C4-2B (cell line): Measurements from ENCODE around the gene HCCS.

Experiments used
- H3K27ac ChIP-seq: fragments of 450-650 bp; 2 replicates; pipeline ENCODE4 v1.5.1; 2017
- ZFX ChIP-seq: fragments of 450-650 bp; IDR thresholded peaks from 2 replicates; pipeline ENCODE4 v1.6.1; 2017
- TF ChIP-seq, protein P1 (sequence below): fragments of 450-650 bp; conservative IDR thresholded peaks from 2 replicates; pipeline ENCODE4 v1.5.1; 2017; ENCODE audit warnings: mild to moderate bottlenecking

Gene HCCS

DNA sequence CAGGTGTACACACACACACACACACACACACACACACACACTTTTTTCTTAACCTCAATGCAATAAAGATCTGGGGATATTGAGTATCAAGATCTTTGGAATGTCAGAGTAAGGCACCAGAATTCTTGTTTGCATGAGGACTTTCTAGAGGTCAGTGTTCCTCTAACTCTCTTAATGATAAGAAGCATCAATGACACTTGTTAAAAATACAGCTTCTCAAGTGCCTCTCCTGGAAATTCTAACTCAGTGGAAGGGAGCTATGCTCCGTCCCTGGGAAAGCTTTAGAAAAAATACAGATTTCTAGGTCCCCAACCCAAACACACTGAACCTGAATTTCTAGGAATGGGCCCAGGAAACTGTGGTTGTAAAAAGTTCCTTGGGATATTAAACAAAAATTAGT, 25.8 kb upstream of the HCCS start:
- no peak overlapping the region for H3K27ac ChIP-seq
- TF ChIP-seq ZFX, result no peak
- TF ChIP-seq, protein P1, sequence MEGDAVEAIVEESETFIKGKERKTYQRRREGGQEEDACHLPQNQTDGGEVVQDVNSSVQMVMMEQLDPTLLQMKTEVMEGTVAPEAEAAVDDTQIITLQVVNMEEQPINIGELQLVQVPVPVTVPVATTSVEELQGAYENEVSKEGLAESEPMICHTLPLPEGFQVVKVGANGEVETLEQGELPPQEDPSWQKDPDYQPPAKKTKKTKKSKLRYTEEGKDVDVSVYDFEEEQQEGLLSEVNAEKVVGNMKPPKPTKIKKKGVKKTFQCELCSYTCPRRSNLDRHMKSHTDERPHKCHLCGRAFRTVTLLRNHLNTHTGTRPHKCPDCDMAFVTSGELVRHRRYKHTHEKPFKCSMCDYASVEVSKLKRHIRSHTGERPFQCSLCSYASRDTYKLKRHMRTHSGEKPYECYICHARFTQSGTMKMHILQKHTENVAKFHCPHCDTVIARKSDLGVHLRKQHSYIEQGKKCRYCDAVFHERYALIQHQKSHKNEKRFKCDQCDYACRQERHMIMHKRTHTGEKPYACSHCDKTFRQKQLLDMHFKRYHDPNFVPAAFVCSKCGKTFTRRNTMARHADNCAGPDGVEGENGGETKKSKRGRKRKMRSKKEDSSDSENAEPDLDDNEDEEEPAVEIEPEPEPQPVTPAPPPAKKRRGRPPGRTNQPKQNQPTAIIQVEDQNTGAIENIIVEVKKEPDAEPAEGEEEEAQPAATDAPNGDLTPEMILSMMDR, result no peak

DNA sequence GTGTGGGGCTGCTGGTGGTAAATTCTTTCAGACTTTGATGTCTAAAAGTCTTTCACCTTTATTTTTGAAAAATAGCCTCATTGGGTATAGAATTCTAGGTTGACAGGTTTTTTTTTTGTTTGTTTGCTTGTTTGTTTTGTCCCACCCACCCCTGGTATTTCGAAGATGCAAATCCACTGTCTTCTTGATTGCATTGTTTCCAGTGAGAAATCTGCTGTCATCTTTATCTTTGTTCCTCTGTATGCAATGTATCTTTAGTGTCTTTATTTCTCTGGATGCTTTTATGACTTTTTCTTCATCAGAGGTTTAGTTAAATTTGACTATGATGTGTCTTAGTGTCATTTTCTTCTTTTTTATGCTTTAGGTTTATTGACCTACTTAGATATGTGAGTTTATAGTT, 21.3 kb upstream of the HCCS start:
- H3K27ac ChIP-seq, result no peak overlapping the region
- TF ChIP-seq, protein P1, result no peak
- TF ChIP-seq ZFX, result no peak

DNA sequence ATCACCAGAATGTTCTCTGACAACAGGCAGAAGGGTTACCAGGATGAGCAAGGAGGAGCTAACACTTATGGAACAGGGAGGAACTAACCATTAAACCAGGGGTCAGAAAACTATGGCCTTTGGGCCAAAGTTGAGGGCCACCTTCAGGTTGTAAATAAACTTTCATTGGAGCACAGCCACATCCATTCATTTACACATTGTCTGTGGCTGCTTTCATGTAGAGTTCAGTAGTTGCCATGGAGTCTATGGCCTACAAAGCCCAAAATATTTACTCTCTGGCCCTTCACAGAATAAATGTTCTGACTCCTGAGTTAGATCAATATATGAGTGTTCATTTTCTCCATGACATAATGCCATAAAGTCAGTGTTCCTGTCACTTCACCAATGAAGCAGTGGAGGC, 13.2 kb upstream of the HCCS start:
- TF ChIP-seq, protein P1, result no peak
- no peak for TF ChIP-seq ZFX

GRCh38 chrX:11099465-11099864, 11.7 kb upstream of the HCCS start:
- TF ChIP-seq, protein P1, result no peak
- no peak for TF ChIP-seq ZFX
- H3K27ac ChIP-seq, result no peak overlapping the region; the same call in 1 of the 2 replicates

More for the DNA sequence above, 13.2 kb upstream of the HCCS start:
- no peak overlapping the region for H3K27ac ChIP-seq

- TF ChIP-seq, protein P1, result peak; percentile 70
- TF ChIP-seq ZFX, result no peak
- peak overlapping the region; percentile 32 for H3K27ac ChIP-seq
These were observed 10.7 kb upstream of the HCCS start for GRCh38 chrX:11100281-11101035.

DNA sequence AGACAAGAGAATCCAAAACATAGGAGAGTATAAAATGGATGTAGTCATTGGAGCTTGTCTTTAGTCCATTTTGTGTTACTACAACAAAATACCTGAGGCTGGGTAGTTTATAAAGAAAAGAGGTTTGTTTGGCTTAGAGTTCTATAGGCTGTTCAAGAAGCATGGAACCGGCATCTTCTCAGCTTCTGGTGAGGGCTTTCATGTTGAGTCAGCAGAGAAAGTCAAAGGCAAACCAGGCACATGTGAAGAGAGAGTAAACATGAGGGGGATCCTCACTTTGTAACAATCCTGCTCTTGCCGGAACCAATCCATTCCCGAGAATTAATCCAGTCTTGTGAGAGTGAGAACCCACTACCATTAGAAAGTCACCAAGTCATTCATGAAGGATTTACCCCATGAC, 8.1 kb upstream of the HCCS start:
- no peak for TF ChIP-seq ZFX
- TF ChIP-seq, protein P1, result no peak
- H3K27ac ChIP-seq, result no peak overlapping the region

- no peak for TF ChIP-seq ZFX
- TF ChIP-seq, protein P1, result no peak
- no peak overlapping the region for H3K27ac ChIP-seq
These were observed 7.4 kb upstream of the HCCS start for GRCh38 chrX:11103751-11104150.
